ENCODE data around the gene PRKX. TPM values are rescaled to one million over a fixed set of nuclear protein-coding genes. Genes with fewer than 3 reads are reported as not detected.

PRKX gene
- 14.1 TPM for total RNA-seq

GRCh38 chrX:3713225-3713936, at the start of gene PRKX:
Gene PRKX (minus strand): TSS chrX:3713649. CDS start chrX:3713253, 396 bp downstream.

Small RNA genes within 50 kb of the gene (small RNA-seq; reads per million reads assigned to genes)
- gene RF00019, result not detected
- not detected for gene RNU6-114P
